CD4-positive, alpha-beta memory T cell (primary cell): Measurements from ENCODE around the gene CHDH. TPM values are rescaled to one million over a fixed set of nuclear protein-coding genes. Genes with fewer than 3 reads are reported as not detected.

Source experiments
- CTCF ChIA-PET: fragments of 350-600 bp; sonication (Branson Sonifier 250); formaldehyde crosslinking; loops from one replicate; lab custom pipeline; 2021; ENCODE audit warnings: inconsistent platforms; ENCODE audit not compliant: partially characterized antibody; lab: Charles Lee
- POLR2A ChIA-PET: fragments of 350-600 bp; sonication (Branson Sonifier 250); formaldehyde crosslinking; loops from one replicate; lab custom pipeline; 2021; ENCODE audit not compliant: partially characterized antibody; lab: Charles Lee
- DNase-seq, 5 donors: peaks; one replicate each; pipeline versions ENCODE4 v3.0.0 to v3.0.0-alpha.2; 2020 to 2022; ENCODE audit warnings: mixed read lengths in 1 of 5
- H3K27ac ChIP-seq: one replicate; pipeline ENCODE4 v1.7.0; 2013; ENCODE audit warnings: low read depth, low read length
- H3K27me3 ChIP-seq: 2 replicates; pipeline ENCODE4 v1.7.0; 2013; ENCODE audit warnings: mild to moderate bottlenecking, low read length, moderate library complexity; ENCODE audit not compliant: insufficient read depth
- H3K36me3 ChIP-seq: 2 replicates; pipeline ENCODE4 v1.7.0; 2013; ENCODE audit warnings: mild to moderate bottlenecking, low read length, moderate library complexity; ENCODE audit not compliant: insufficient read depth
- H3K4me1 ChIP-seq: 2 replicates; pipeline ENCODE4 v1.7.0; 2013; ENCODE audit warnings: mild to moderate bottlenecking, low read length, moderate library complexity; ENCODE audit not compliant: insufficient read depth
- H3K4me3 ChIP-seq, 2 donors: one replicate each; pipeline ENCODE4 v1.7.0; 2013; ENCODE audit warnings: low read length in 2 of 2, mild to moderate bottlenecking in 1 of 2
- H3K9me3 ChIP-seq, 2 donors: one replicate each; pipeline ENCODE4 v1.7.0; 2013; ENCODE audit warnings: low read length in 2 of 2, control low read depth in 1 of 2; ENCODE audit not compliant: control insufficient read depth in 1 of 2
- H3K27ac Mint-ChIP-seq, 7 donors: one replicate each; pipeline ENCODE4 v1.8.0; 2020 to 2021; ENCODE audit warnings: mixed read lengths in 7 of 7, mild to moderate bottlenecking in 6 of 7, inconsistent platforms in 3 of 7, moderate library complexity in 3 of 7
- H3K27me3 Mint-ChIP-seq, 2 donors: one replicate each; pipeline ENCODE4 v1.8.0; 2020 to 2021; ENCODE audit warnings: mixed read lengths in 2 of 2
- H3K36me3 Mint-ChIP-seq, 2 donors: one replicate each; pipeline ENCODE4 v1.8.0; 2020 to 2021; ENCODE audit warnings: mixed read lengths in 2 of 2, inconsistent platforms in 1 of 2, mild to moderate bottlenecking in 1 of 2
- H3K4me1 Mint-ChIP-seq, 4 donors: one replicate each; pipeline ENCODE4 v1.8.0; 2020 to 2021; ENCODE audit warnings: mixed read lengths in 4 of 4, mild to moderate bottlenecking in 1 of 4
- H3K4me3 Mint-ChIP-seq, 8 donors: one replicate each; pipeline ENCODE4 v1.8.0; 2020 to 2021; ENCODE audit warnings: mixed read lengths in 8 of 8, mild to moderate bottlenecking in 7 of 8, moderate library complexity in 6 of 8, inconsistent platforms in 3 of 8
- H3K9me3 Mint-ChIP-seq, 8 donors: one replicate each; pipeline ENCODE4 v1.8.0; 2020 to 2021; ENCODE audit warnings: mixed read lengths in 8 of 8, mild to moderate bottlenecking in 5 of 8, inconsistent platforms in 3 of 8, moderate library complexity in 1 of 8
- intact Hi-C: fragments of 100-400 bp; cut with micrococcal nuclease; formaldehyde crosslinking; loops from one replicate; pipeline ENCODE4 v1.15.1; 2023
- polyA plus RNA-seq, 2 donors: library from polyadenylated mRNA; unstranded; fragments of 300-500 nt; fragmentation: Illumina TruSeq; gene quantifications; one replicate each; pipeline ENCODE4 v1.2.3, GENCODE V29; 2021
- total RNA-seq, 2 experiments: library from RNA; stranded (reverse); gene quantifications; one replicate each; pipeline ENCODE4 v1.2.3, GENCODE V29; 2021

The CHDH gene
- total and polyA plus RNA-seq, 4 experiments from 2014 or later = 0.23 to 0.67 (median 0.47) TPM; not detected in 1

DNA sequence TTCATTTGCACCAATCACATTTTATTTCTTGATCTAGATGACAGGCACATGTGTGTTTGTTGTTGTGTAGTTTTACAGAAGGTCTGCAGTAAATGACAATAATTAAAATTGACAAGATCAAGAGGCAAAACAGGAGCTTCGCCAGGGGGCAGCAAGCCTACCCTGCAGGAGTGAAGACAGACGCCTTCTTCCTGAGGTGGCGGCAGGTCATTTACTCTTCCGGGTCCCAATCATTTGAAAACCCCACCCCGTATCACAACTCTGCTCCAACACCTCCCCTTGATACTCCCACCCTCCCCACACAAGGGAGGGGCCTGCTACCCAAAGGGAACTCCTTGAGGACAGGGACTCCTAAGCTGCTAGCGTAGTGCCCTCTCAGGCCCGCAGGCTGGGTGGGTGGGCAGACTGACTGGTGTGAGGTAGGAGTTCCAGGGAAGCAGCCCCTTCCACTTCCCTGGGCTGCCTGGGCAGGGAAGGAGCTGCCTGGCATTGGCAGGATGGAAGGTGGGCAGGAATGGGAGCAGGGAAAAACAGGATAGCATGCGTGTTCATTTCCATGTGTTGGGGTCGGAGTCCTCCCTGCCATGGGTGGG, 13.1 kb downstream of the CHDH start:
- no peak overlapping the region for H3K27ac ChIP-seq
- no peak overlapping the region for H3K27ac Mint-ChIP-seq
- H3K36me3 ChIP-seq = no peaks in the 10 kb centered on the region
- CTCF ChIA-PET = no interaction called here
- H3K4me3 ChIP-seq = no peak overlapping the region
- no peaks in the 10 kb centered on the region for H3K36me3 Mint-ChIP-seq
- no peaks in the 10 kb centered on the region for H3K4me1 Mint-ChIP-seq
- no peaks in the 10 kb centered on the region for H3K9me3 ChIP-seq
- H3K27me3 ChIP-seq = no peaks in the 10 kb centered on the region
- no peaks in the 10 kb centered on the region for H3K9me3 Mint-ChIP-seq
- peaks cover 0 to 1% of the 10 kb centered on the region in 2 donors for H3K27me3 Mint-ChIP-seq
- H3K4me1 ChIP-seq = no peaks in the 10 kb centered on the region
- POLR2A ChIA-PET = no interaction called here
- DNase-seq = no peak
- intact Hi-C loops = no loop called here
- no peak overlapping the region for H3K4me3 Mint-ChIP-seq

DNA sequence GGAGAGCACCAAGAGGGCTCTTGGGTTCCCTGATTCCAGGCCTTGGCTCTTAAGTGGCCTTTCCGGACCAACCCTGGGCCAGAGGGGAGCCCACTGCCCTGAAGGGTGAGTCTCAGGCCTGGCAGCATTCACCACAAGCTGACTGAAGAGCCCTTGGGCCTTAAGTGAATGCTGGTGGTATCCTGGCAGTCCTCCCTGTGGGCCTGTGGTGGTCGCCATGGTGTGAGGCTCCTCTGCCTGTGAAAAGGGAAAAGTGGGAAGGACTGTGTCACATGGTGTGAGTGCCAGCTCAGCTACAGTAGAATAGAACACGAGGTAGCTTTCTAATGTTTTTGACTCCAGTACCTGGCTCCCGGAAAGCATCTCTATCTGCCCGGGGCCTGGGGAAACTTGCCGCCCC, 15.3 kb downstream of the CHDH start:
- no peaks in the 10 kb centered on the region for H3K27me3 Mint-ChIP-seq
- CTCF ChIA-PET = no interaction called here
- no peaks in the 10 kb centered on the region for H3K9me3 Mint-ChIP-seq
- no peak overlapping the region for H3K27ac ChIP-seq
- POLR2A ChIA-PET = no interaction called here
- no peaks in the 10 kb centered on the region for H3K4me1 Mint-ChIP-seq
- H3K27ac Mint-ChIP-seq = no peak overlapping the region
- no peak for DNase-seq
- H3K4me1 ChIP-seq = no peaks in the 10 kb centered on the region
- H3K36me3 Mint-ChIP-seq = no peaks in the 10 kb centered on the region
- H3K9me3 ChIP-seq = no peaks in the 10 kb centered on the region
- no peaks in the 10 kb centered on the region for H3K36me3 ChIP-seq
- intact Hi-C loops = no loop called here
- no peaks in the 10 kb centered on the region for H3K27me3 ChIP-seq
- no peak overlapping the region for H3K4me3 Mint-ChIP-seq
- no peak overlapping the region for H3K4me3 ChIP-seq

DNA sequence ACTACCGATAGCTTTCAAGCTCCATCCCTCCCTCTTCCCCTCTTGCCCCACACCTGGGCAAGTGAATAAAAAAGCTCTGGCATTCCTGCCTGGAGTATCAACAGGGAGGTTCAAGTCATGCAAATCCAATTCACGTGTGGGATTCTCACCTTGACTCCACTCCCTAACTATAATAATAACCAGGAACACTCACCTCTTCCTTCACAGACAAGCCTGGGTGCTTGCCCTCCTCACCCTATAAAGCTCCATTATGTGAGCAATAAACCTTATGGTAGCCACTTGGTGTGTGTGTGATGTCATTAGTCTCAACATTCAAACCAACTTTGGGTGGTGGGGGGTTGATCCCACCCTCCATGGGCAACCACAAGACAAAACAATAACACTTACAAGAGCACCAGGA, 16.6 kb downstream of the CHDH start:
- no peak overlapping the region for H3K4me3 Mint-ChIP-seq
- no peaks in the 10 kb centered on the region for H3K9me3 ChIP-seq
- H3K4me1 Mint-ChIP-seq = no peaks in the 10 kb centered on the region
- H3K27me3 Mint-ChIP-seq = no peaks in the 10 kb centered on the region
- no peak overlapping the region for H3K27ac Mint-ChIP-seq
- H3K4me3 ChIP-seq = no peak overlapping the region
- peaks cover 0 to 1% (median 0%) of the 10 kb centered on the region in 8 donors for H3K9me3 Mint-ChIP-seq
- H3K36me3 Mint-ChIP-seq = no peaks in the 10 kb centered on the region
- no peaks in the 10 kb centered on the region for H3K4me1 ChIP-seq
- no peaks in the 10 kb centered on the region for H3K27me3 ChIP-seq
- no peak for DNase-seq
- CTCF ChIA-PET = no interaction called here
- intact Hi-C loops = no loop called here
- H3K36me3 ChIP-seq = no peaks in the 10 kb centered on the region
- POLR2A ChIA-PET = no interaction called here
- H3K27ac ChIP-seq = no peak overlapping the region

DNA sequence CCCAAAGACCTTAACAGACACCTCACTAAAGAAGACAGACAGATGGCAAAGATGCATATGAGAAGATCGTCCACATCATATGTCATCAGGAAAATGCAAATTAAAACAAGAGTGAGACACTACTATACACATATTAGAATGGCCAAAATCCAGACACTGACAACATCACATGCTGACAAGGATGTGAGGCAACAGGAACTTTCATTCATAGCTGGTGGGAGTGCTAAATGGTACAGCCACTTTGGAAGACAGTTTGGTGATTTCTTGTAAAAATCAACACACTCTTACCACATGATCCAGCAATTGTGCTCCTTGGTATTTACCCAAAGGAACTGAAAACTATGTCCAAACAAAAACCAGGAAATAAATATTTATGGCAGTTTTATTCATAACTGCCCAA, 17.6 kb downstream of the CHDH start:
- Histone ChIP-seq H3K4me1 (no peaks in the 10 kb centered on the region), H3K9me3 (no peaks in the 10 kb centered on the region), H3K27me3 (no peaks in the 10 kb centered on the region), H3K36me3 (no peaks in the 10 kb centered on the region), H3K27ac (no peak overlapping the region), H3K4me3 (no peak overlapping the region)
- POLR2A ChIA-PET = no interaction called here
- Mint-ChIP-seq H3K9me3 (peaks cover 0 to 1% (median 0%) of the 10 kb centered on the region in 8 donors), H3K4me1 (no peaks in the 10 kb centered on the region), H3K36me3 (no peaks in the 10 kb centered on the region), H3K4me3 (no peak overlapping the region), H3K27ac (no peak overlapping the region), H3K27me3 (no peaks in the 10 kb centered on the region)
- CTCF ChIA-PET = no interaction called here
- DNase-seq = no peak
- intact Hi-C loops = no loop called here

DNA sequence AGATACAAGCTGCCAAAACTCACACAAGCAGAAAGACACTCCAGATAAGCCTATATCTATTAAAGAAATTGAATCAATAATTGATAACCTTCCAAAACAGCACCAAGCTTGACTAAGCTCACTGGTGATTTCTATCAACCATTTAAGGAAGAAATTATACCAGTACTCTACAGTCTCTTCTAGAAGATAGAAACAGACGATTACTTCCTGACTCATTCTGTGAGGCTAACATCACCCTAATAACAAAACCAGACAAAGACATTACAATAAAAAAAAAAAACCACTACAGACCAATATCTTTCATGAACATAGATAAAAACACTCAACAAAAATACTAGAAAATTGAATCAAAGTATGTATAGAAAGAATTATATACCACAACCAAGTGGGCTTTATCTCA, 20.2 kb downstream of the CHDH start:
- peaks cover 0 to 1% (median 0%) of the 10 kb centered on the region in 8 donors for H3K9me3 Mint-ChIP-seq
- H3K4me1 Mint-ChIP-seq = no peaks in the 10 kb centered on the region
- CTCF ChIA-PET = no interaction called here
- no peaks in the 10 kb centered on the region for H3K36me3 Mint-ChIP-seq
- POLR2A ChIA-PET = no interaction called here
- Histone ChIP-seq H3K4me1 (no peaks in the 10 kb centered on the region), H3K27ac (no peak overlapping the region), H3K4me3 (no peak overlapping the region), H3K9me3 (no peaks in the 10 kb centered on the region), H3K27me3 (no peaks in the 10 kb centered on the region), H3K36me3 (no peaks in the 10 kb centered on the region)
- no peak for DNase-seq
- no peak overlapping the region for H3K27ac Mint-ChIP-seq
- intact Hi-C loops = no loop called here
- H3K4me3 Mint-ChIP-seq = no peak overlapping the region
- H3K27me3 Mint-ChIP-seq = no peaks in the 10 kb centered on the region

DNA sequence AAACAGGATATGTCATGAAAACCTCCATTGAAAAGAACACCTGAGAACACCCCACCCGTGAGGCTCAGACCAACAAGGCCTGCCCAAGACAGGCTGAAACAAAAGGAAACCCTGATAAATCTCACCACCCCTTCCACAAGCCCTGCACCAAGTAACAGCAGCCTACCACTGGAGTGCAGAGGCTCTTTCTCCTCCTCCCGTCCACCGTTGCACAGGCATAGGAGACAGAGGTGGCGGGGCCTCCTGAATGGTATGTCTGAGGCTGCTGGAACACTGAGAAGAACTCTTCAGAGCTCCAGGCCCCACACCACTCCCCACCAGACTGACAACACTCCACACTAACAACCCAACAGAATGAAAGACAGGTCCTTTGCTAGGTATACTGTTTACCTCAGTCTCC, 21.4 kb downstream of the CHDH start:
- no peaks in the 10 kb centered on the region for H3K27me3 ChIP-seq
- Mint-ChIP-seq H3K27me3 (no peaks in the 10 kb centered on the region), H3K36me3 (no peaks in the 10 kb centered on the region), H3K4me3 (no peak overlapping the region), H3K9me3 (peaks cover 0 to 1% (median 0%) of the 10 kb centered on the region in 8 donors), H3K4me1 (no peaks in the 10 kb centered on the region), H3K27ac (no peak overlapping the region)
- CTCF ChIA-PET = no interaction called here
- POLR2A ChIA-PET = no interaction called here
- no peaks in the 10 kb centered on the region for H3K9me3 ChIP-seq
- intact Hi-C loops = no loop called here
- H3K36me3 ChIP-seq = no peaks in the 10 kb centered on the region
- no peak overlapping the region for H3K27ac ChIP-seq
- no peaks in the 10 kb centered on the region for H3K4me1 ChIP-seq
- no peak for DNase-seq
- no peak overlapping the region for H3K4me3 ChIP-seq

DNA sequence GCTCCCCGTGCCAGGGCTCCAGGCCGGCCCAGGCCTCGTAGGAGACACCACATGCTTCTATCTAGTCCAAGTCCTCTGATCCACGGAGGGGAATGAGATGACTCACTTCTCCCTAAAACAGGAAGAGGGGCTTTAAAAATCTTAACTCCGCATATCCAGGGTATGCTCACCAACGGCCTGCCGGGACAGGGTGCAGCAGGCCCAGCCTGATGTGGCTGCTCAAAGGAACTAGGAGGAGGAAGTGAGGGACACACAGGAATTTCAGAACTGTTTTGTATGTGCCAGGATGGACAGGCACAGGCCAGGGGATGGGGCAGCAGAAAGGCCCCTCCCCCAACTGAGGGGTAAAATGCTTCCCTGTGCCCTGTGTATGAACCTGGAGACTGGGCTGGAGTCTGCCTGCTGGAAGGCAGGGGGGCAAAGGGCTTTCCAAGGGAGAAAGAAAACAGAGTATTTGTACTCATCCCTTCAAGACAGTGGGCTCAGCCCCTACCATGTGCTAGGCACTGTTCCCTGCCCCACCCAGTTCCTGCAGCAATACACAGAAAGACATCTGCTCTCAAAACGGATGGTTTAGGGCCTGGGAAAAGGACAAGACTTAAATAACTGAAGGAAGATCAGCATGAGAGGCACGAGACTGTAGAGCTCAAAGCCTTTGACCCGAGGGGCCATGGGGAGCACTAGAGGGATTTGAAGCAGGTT, 22.1 kb downstream of the CHDH start:
- Mint-ChIP-seq H3K4me3 (no peak overlapping the region), H3K36me3 (no peaks in the 10 kb centered on the region)
- no peaks in the 10 kb centered on the region for H3K36me3 ChIP-seq

More for the DNA sequence above, 22.1 kb downstream of the CHDH start:
- Histone ChIP-seq H3K9me3 (no peaks in the 10 kb centered on the region), H3K4me1 (no peaks in the 10 kb centered on the region), H3K27ac (no peak overlapping the region), H3K4me3 (no peak overlapping the region), H3K27me3 (no peaks in the 10 kb centered on the region)
- Mint-ChIP-seq H3K27ac (no peak overlapping the region), H3K27me3 (no peaks in the 10 kb centered on the region), H3K9me3 (peaks cover 0 to 1% (median 0%) of the 10 kb centered on the region in 8 donors), H3K4me1 (no peaks in the 10 kb centered on the region)
- DNase-seq = no peak
- intact Hi-C loops = no loop called here
- CTCF ChIA-PET = no interaction called here
- POLR2A ChIA-PET = no interaction called here
